Hepatocyte (in vitro differentiated cells): Measurements from ENCODE around the gene GPR183. TPM values are rescaled to one million over a fixed set of nuclear protein-coding genes. Genes with fewer than 3 reads are reported as not detected.

Experiments
- DNase-seq: peaks from one replicate; pipeline ENCODE4 v3.0.0-alpha.2; 2016; ENCODE audit warnings: low spot score
- H2AFZ ChIP-seq: fragments of 200-600 bp; sonication (generic); 2 replicates; pipeline ENCODE4 v1.6.0; 2016; ENCODE audit warnings: antibody characterized with exemption, mild to moderate bottlenecking
- H3K27ac ChIP-seq: fragments of 200-600 bp; sonication (generic); 2 replicates; pipeline ENCODE4 v1.5.1; 2016; ENCODE audit warnings: mild to moderate bottlenecking
- H3K27me3 ChIP-seq: fragments of 200-600 bp; sonication (generic); 2 replicates; pipeline ENCODE4 v1.6.1; 2016
- H3K36me3 ChIP-seq: fragments of 200-600 bp; sonication (generic); replicated peaks from 2 replicates; pipeline ENCODE4 v1.5.1; 2016; ENCODE audit warnings: low read depth; ENCODE audit not compliant: insufficient read depth
- H3K4me1 ChIP-seq: fragments of 200-600 bp; sonication (generic); 2 replicates; pipeline ENCODE4 v1.5.1; 2016; ENCODE audit warnings: mild to moderate bottlenecking, moderate library complexity; ENCODE audit not compliant: insufficient read depth
- H3K4me2 ChIP-seq: fragments of 200-600 bp; sonication (generic); 2 replicates; pipeline ENCODE4 v1.6.0; 2016
- H3K4me3 ChIP-seq: fragments of 200-600 bp; sonication (generic); 2 replicates; pipeline ENCODE4 v1.5.1; 2016; ENCODE audit warnings: mild to moderate bottlenecking
- H3K79me2 ChIP-seq: fragments of 200-600 bp; sonication (generic); 2 replicates; pipeline ENCODE4 v1.6.0; 2017; ENCODE audit warnings: mild to moderate bottlenecking
- H3K9me2 ChIP-seq: fragments of 200-600 bp; sonication (generic); replicated peaks from 2 replicates; pipeline ENCODE4 v1.6.0; 2017; ENCODE audit warnings: mild to moderate bottlenecking; ENCODE audit not compliant: insufficient read depth
- H3K9me3 ChIP-seq: fragments of 200-600 bp; sonication (generic); 2 replicates; pipeline ENCODE4 v1.5.1; 2016; ENCODE audit warnings: low read depth, mild to moderate bottlenecking
- H4K20me1 ChIP-seq: fragments of 200-600 bp; sonication (generic); 2 replicates; pipeline ENCODE4 v1.6.0; 2016; ENCODE audit warnings: mild to moderate bottlenecking; ENCODE audit not compliant: insufficient read depth, poor library complexity, severe bottlenecking
- CTCF ChIP-seq: fragments of 200-600 bp; sonication (generic); IDR thresholded peaks from 2 replicates; pipeline ENCODE4 v1.5.1; 2016; ENCODE audit warnings: antibody characterized with exemption, mild to moderate bottlenecking; ENCODE audit not compliant: poor library complexity
- EZH2 ChIP-seq: fragments of 200-600 bp; sonication (generic); IDR thresholded peaks from 2 replicates; pipeline ENCODE4 v1.6.1; 2016; ENCODE audit warnings: antibody characterized with exemption, mild to moderate bottlenecking, borderline replicate concordance
- EZH2phosphoT487 ChIP-seq: fragments of 200-600 bp; sonication (generic); IDR thresholded peaks from one replicate; pipeline ENCODE4 v1.6.1; 2018; ENCODE audit warnings: antibody characterized with exemption, mild to moderate bottlenecking, low read depth, moderate library complexity; ENCODE audit not compliant: unreplicated experiment, severe bottlenecking
- WGBS: methylation state at CpG from one replicate; pipeline ENCODE4 v1.1.6; 2016; ENCODE audit warnings: low lambda C conversion rate; ENCODE audit errors: missing lambda C conversion rate; 5-methylcytosine and 5-hydroxymethylcytosine counted together
- polyA plus RNA-seq: library from polyadenylated mRNA; unstranded; fragments of >200 nt; fragmentation: Nextera tagmentation; extraction: Ambion mirVana; gene quantifications from 2 replicates; pipeline ENCODE4 v1.2.1, GENCODE V29; 2016
- total RNA-seq: library from RNA; depleted of rRNA; stranded (reverse); fragments of >200 nt; gene quantifications from 2 replicates; pipeline ENCODE4 v1.2.3, GENCODE V29; 2014

The GPR183 gene
- total and polyA plus RNA-seq, 2 experiments from 2014 or later = 1.4 to 5.2 TPM

GRCh38 chr13:99350191-99350590 lies 43.0 kb upstream of the GPR183 start:
- no peak overlapping the region for H3K4me3 ChIP-seq
- H3K4me2 ChIP-seq = no peak overlapping the region
- WGBS = 95% methylated on average over 2 of the region's 2 CpGs
- H3K9me3 ChIP-seq = no peaks in the 10 kb centered on the region
- no peak for DNase-seq
- H3K27ac ChIP-seq = no peak overlapping the region
- H3K36me3 ChIP-seq = no peaks in the 10 kb centered on the region
- TF ChIP-seq EZH2phosphoT487 = no peak
- no peak for TF ChIP-seq CTCF
- no peak for TF ChIP-seq EZH2
- no peaks in the 10 kb centered on the region for H3K79me2 ChIP-seq
- H4K20me1 ChIP-seq = no peaks in the 10 kb centered on the region
- H3K9me2 ChIP-seq = no peaks in the 10 kb centered on the region
- no peaks in the 10 kb centered on the region for H3K4me1 ChIP-seq
- no peaks in the 10 kb centered on the region for H3K27me3 ChIP-seq
- no peak overlapping the region for H2AFZ ChIP-seq

GRCh38 chr13:99347911-99348451 lies 40.8 kb upstream of the GPR183 start:
- H3K9me2 ChIP-seq = no peaks in the 10 kb centered on the region
- H3K27me3 ChIP-seq = no peaks in the 10 kb centered on the region
- H3K4me3 ChIP-seq = no peak overlapping the region
- H3K36me3 ChIP-seq = no peaks in the 10 kb centered on the region
- no peak overlapping the region for H2AFZ ChIP-seq
- H3K9me3 ChIP-seq = no peaks in the 10 kb centered on the region
- no peak for DNase-seq
- no peaks in the 10 kb centered on the region for H3K79me2 ChIP-seq
- no peaks in the 10 kb centered on the region for H4K20me1 ChIP-seq
- 95% methylated on average over 8 of the region's 8 CpGs for WGBS
- TF ChIP-seq EZH2phosphoT487 (no peak), CTCF (no peak)
- H3K4me2 ChIP-seq = no peak overlapping the region
- H3K27ac ChIP-seq = no peak overlapping the region
- no peaks in the 10 kb centered on the region for H3K4me1 ChIP-seq

GRCh38 chr13:99347335-99347878 lies 40.2 kb upstream of the GPR183 start:
- no peak overlapping the region for H2AFZ ChIP-seq
- H3K79me2 ChIP-seq = no peaks in the 10 kb centered on the region
- no peak for DNase-seq
- no peak for TF ChIP-seq EZH2phosphoT487
- TF ChIP-seq CTCF = no peak
- no peak for TF ChIP-seq EZH2
- no peaks in the 10 kb centered on the region for H3K4me1 ChIP-seq
- no peaks in the 10 kb centered on the region for H3K9me2 ChIP-seq
- no peaks in the 10 kb centered on the region for H3K27me3 ChIP-seq
- no peaks in the 10 kb centered on the region for H3K36me3 ChIP-seq
- no peak overlapping the region for H3K4me3 ChIP-seq
- H3K4me2 ChIP-seq = no peak overlapping the region
- no peaks in the 10 kb centered on the region for H4K20me1 ChIP-seq
- H3K27ac ChIP-seq = no peak overlapping the region
- H3K9me3 ChIP-seq = no peaks in the 10 kb centered on the region
- WGBS = 97% methylated on average over 6 of the region's 6 CpGs
